Measurements from ENCODE around the gene CCDC12.

DNA sequence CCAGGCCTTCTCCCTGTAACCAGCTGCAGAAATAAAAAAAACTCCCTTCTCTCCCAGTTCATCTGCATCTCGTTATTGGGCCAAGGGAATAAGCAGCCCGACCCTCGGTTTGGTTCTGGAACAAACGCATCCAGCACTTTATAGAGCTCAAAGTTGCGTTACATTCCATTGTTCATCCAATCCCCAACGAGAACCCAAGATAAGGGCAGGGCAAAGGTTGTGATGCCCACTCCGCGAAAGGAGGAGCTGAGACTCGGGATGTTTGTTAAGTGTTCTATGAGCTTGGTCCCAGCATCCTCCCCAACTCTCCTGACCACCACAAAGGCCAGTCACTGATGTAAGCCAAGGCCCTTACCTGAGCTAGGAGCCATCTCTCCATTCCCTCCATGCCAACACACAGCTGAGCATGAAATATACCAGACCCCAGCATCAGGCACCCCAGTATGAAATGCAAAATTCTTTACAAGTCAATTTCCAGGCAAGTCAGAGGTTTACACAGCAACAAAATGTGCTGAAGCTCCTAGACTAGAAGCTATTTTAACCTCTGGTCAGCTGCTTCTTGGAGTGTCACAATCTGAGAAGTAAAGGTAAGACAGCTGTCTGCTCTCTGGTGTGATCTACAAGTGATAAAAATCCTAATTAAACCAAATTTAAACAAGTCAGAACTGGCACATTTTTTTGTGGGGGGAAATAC is 17.9 kb downstream of the CCDC12 start:
- TF ChIP-seq, protein P1, sequence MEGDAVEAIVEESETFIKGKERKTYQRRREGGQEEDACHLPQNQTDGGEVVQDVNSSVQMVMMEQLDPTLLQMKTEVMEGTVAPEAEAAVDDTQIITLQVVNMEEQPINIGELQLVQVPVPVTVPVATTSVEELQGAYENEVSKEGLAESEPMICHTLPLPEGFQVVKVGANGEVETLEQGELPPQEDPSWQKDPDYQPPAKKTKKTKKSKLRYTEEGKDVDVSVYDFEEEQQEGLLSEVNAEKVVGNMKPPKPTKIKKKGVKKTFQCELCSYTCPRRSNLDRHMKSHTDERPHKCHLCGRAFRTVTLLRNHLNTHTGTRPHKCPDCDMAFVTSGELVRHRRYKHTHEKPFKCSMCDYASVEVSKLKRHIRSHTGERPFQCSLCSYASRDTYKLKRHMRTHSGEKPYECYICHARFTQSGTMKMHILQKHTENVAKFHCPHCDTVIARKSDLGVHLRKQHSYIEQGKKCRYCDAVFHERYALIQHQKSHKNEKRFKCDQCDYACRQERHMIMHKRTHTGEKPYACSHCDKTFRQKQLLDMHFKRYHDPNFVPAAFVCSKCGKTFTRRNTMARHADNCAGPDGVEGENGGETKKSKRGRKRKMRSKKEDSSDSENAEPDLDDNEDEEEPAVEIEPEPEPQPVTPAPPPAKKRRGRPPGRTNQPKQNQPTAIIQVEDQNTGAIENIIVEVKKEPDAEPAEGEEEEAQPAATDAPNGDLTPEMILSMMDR (IDR thresholded peaks at IDR 0.05), result no peak
- no peak for TF ChIP-seq POLR2A (IDR thresholded peaks at IDR 0.05)
